Karpas-422 (cell line): Measurements from ENCODE around the gene OR6K6. TPM values are rescaled to one million over a fixed set of nuclear protein-coding genes. Genes with fewer than 3 reads are reported as not detected.

Experiments
- small RNA-seq: library from RNA; depleted of rRNA; stranded (forward); fragments of <200 nt; gene quantifications from one replicate; pipeline ENCODE3, GENCODE V24; 2014
- total RNA-seq: library from RNA; depleted of rRNA; stranded (reverse); fragments of >200 nt; shearing (Covaris generic); gene quantifications from 2 replicates; pipeline ENCODE4 v1.2.3, GENCODE V29; 2014; ENCODE audit warnings: low replicate concordance; rRNA removed

Gene OR6K6
- total RNA-seq, 1 experiment from 2014 or later, result not detected

Small RNA genes within 50 kb of the gene (small RNA-seq; reads per million reads assigned to genes)
- gene OR2AQ1P, result not detected

Other genes with a start within 250 kb of the OR6K6 start
- gene OR6Y1, start 200.3 kb upstream of the OR6K6 start, total RNA-seq, result not detected in 2 replicates
- not detected in 2 replicates for gene OR6P1, start 184.1 kb upstream of the OR6K6 start, total RNA-seq
- gene OR10X1, start 174.8 kb upstream of the OR6K6 start, total RNA-seq, result not detected in 2 replicates
- gene OR10Z1, start 149.5 kb upstream of the OR6K6 start, total RNA-seq, result not detected in 2 replicates
- gene SPTA1, start 68.0 kb upstream of the OR6K6 start, total RNA-seq, result not detected in 2 replicates
- not detected in 2 replicates for gene OR6K2, start 54.1 kb upstream of the OR6K6 start, total RNA-seq
- not detected in 2 replicates for gene OR6K3, start 34.0 kb upstream of the OR6K6 start, total RNA-seq
- gene OR6N1, start 17.5 kb downstream of the OR6K6 start, total RNA-seq, result not detected in 2 replicates
- not detected in 2 replicates for gene OR6N2, start 26.5 kb downstream of the OR6K6 start, total RNA-seq
- gene MNDA, start 76.6 kb downstream of the OR6K6 start, total RNA-seq, result not detected in 2 replicates
- not detected in 2 replicates for gene PYHIN1, start 176.8 kb downstream of the OR6K6 start, total RNA-seq